Stimulated activated CD4-positive, alpha-beta T cell treated with anti-CD3 and anti-CD28 coated beads, TNF-alpha, amount 100 ng/mL, for 1 hour (primary cell): ENCODE measurements around the gene ANKH.
"Not testable (repeated sequence)": the region's sequence is repeated elsewhere in the genome, so short reads cannot be mapped to it uniquely, and the experiment has no call there.

ENCODE experiments used
- DNase-seq, 3 donors: peaks; one replicate each; pipeline ENCODE4 v3.0.0-alpha.2; 2020; ENCODE audit warnings: low read depth in 3 of 3, low spot score in 1 of 3

The ANKH gene

GRCh38 chr5:14884062-14884612, 12.6 kb upstream of the ANKH start:
- no peak for DNase-seq

GRCh38 chr5:14882658-14883580, 11.3 kb upstream of the ANKH start:
- no peak for DNase-seq

- no peak for DNase-seq
These were observed 10.2 kb upstream of the ANKH start for GRCh38 chr5:14881826-14882225.

- DNase-seq: no peak
These were observed 9.1 kb upstream of the ANKH start for GRCh38 chr5:14880688-14881087.

- DNase-seq: no peak
These were observed 8.5 kb upstream of the ANKH start for GRCh38 chr5:14879937-14880589.

DNA sequence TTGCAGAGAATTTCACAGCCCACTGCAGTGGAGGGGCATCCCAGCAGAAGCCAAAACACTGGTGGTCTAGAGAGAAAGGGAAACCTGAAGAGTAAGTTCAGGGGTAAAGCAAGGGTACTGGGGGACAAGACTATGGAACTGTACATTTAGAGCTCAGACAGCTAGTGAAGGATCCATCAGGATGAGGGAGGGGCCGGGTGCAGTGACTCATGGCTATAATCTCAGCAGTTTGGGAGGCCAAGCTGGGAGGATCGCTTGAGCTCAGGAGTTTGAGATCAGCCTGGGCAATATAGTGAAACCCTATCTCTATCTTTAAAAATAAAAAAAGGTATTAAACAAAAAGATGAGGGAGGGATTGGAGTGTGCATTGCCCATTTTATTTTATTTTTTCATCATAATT, 7.8 kb upstream of the ANKH start:
- DNase-seq: no peak

GRCh38 chr5:14878192-14878591, 6.6 kb upstream of the ANKH start:
- not testable (repeated sequence) for DNase-seq

DNA sequence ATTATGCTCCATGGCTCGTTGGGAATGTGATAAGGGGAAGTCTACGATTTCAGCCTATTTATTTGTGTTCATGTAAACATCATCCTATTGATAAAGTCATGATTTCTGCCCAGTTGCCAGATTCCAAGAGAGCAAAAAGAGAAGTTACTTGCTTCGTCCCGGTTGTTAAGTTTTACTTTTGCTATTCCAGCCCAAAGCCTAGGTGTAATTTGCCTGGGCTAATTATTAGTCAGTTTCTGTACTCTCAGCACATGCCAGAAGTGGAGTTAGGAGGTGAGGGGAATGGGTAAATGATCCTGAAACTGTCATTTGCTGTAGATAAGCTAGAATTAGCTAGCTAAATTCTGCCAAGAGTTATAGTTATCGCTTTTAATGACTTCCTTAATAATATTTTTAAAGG, 4.5 kb upstream of the ANKH start:
- DNase-seq: no peak

DNA sequence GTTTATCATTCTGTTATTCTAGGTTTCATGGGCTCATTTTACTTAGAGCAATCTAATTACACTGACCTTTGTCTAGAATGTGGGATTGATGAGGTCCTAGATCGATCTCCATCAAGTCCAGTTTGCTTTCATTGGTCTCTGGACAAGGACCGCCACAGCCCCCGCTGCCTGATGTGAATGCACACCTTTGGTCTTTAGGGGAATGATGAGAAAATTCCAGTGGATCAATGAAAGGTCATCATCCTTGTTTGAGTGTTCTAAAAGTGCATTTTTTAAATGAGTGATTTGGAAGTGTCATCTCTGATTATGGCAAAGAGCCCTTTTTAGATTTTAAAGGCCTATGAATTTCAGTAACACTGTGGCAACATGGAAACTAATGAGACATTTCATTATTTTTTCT, 2.2 kb upstream of the ANKH start:
- DNase-seq: no peak

GRCh38 chr5:14873093-14873492, 1.5 kb upstream of the ANKH start:
- DNase-seq: no peak

DNA sequence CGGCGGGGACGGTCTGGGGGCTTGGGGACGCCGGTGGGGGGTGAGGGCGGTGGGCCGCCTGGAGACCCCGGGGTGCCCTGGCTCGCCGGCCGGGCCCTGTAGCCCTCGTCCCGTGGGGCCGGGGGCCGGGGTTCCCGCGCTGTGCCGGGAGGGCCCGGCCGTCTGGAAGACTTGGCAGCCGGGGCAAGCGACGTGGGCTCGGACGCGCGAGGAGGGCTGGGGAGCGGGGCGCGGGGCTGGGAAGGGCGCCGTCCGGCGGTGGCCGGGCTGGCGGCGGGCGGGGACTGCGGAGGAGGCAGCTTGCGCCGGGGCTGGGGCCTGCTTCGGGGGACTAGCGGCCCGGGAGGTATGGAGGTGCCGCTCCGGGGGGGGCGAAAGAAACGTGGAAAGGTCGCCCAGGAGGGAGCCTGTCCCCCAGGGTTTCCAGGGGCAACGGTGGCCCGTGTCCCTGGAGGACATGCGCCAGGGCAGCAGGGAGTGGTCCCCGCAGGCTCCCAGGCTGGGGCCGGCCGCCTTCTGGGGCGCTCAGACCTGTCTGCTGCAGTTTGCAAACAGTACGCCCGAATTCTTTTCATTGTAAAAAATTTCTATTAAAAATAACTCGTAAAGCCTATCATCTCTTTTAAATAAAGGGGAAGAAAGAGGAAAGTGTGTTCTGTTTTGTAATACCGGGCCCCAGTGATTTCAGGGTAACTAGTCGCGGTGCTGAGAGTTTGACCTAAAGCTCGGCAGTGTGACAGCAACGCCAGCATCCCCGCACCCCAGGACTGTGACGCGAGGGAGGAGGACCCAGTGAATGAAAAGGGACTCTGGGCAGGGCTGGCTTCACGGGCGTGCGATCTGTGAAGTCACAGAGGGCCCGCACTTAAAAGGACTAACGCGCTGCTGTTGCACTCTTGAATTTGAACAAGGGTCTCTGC, 752 bp upstream of the ANKH start:
- DNase-seq: peak in 2 of 3 donors; percentile 14 to 34

GRCh38 chr5:14870337-14871213, 1.0 kb downstream of the ANKH start:
- DNase-seq: peak in 2 of 3 donors; percentile 38 to 45

GRCh38 chr5:14869668-14870164, 1.9 kb downstream of the ANKH start:
- no peak for DNase-seq

GRCh38 chr5:14869233-14869632, 2.3 kb downstream of the ANKH start:
- no peak for DNase-seq

DNA sequence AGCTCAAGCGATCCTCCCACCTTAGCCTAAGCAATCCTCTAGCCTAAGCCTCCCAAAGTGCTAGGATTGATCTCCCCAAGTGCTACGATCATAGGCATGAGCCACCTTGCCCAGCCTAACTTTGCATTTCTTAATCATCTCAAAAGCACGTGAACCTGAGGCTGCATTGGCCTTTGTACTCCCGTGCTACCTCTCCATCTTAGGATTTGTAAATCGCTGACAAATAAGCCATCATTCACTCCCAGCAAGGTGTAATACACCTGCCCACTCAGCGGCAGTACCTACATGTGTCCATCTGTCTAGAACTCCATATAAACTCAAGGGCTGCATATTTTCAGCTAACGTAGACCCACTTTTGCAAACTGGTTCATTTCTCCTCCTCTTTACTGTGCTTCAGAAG, 2.8 kb downstream of the ANKH start:
- DNase-seq: no peak

- no peak for DNase-seq
These were observed 7.3 kb downstream of the ANKH start for GRCh38 chr5:14864181-14864812.

DNA sequence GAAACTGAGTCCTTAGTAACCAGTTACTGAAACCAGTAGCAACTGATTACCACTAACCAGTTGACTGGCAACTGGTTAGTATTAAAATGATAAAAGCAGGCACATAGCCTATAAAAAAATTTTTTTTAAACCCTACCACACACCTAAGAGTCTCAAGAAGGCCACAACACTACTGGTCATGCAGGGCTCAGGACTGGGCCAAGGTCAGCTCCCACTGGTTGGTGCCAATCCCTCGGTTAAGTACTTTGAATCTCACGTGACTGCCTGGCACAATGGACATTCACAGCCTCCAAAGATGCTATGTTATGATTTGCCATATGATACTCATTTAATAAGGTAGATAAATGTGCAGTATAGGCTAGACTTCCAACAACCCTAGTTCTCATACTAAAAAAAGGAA, 8.5 kb downstream of the ANKH start:
- no peak for DNase-seq

- DNase-seq: no peak
These were observed 10.3 kb downstream of the ANKH start for GRCh38 chr5:14861123-14861765.

GRCh38 chr5:14859980-14860379, 11.6 kb downstream of the ANKH start:
- DNase-seq: no peak
